Choroid plexus epithelial cell (primary cell): ENCODE data around the gene CTSK.
"Not testable (repeated sequence)": the region's sequence is repeated elsewhere in the genome, so short reads cannot be mapped to it uniquely, and the experiment has no call there.

Experiments used
- DNase-seq: peaks from one replicate; pipeline ENCODE4 v3.0.0-alpha.2; 2010; ENCODE audit warnings: low read depth
- H3K4me3 ChIP-seq: 2 replicates; pipeline ENCODE4 v1.5.1; 2011; ENCODE audit warnings: low read depth, mild to moderate bottlenecking, control low read depth, low read length, moderate library complexity
- CTCF ChIP-seq: conservative IDR thresholded peaks from 2 replicates; pipeline ENCODE4 v1.5.1; 2011; ENCODE audit warnings: low read depth, mild to moderate bottlenecking, control low read depth, inconsistent platforms, low read length, moderate library complexity

Gene CTSK

GRCh38 chr1:150808121-150808520, at the start of gene CTSK:
Gene CTSK, minus strand, starts transcription at chr1:150808260. Its CDS starts 1,455 bp downstream, at chr1:150806805.
- peak; percentile 32 for DNase-seq
- peak within 1 kb of the TSS; percentile 39 for H3K4me3 ChIP-seq
- TF ChIP-seq CTCF = no peak

GRCh38 chr1:150852734-150853133, 44.7 kb upstream of the CTSK start:
- DNase-seq, H3K4me3 ChIP-seq: not testable (repeated sequence)

DNA sequence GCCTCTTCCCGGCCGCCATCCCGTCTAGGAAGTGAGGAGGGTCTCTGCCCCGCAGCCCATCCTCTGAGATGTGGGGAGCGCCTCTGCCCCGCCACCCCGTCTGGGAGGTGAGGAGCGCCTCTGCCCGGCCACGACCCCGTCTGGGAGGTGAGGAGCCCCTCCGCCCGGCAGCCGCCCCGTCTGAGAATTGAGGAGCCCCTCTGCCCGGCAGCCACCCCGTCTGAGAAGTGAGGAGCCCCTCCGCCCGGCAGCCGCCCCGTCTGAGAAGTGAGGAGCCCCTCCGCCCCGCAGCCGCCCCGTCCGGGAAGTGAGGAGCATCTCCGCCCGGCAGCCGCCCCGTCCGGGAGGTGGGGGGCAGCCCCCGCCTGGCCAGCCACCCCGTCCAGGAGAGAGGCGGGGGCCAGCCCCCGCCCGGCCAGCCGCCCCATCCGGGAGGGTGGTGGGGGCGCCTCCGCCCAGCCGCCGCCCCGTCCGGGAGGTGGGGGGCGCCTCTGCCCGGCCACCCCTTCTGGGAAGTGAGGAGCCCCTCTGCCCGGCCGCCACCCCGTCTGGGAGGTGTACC, 42.8 kb upstream of the CTSK start:
- DNase-seq, H3K4me3 ChIP-seq: not testable (repeated sequence)

- no peak for DNase-seq
- H3K4me3 ChIP-seq = no peak overlapping the region
- no peak for TF ChIP-seq CTCF
Measured at GRCh38 chr1:150846473-150847146, 38.5 kb upstream of the CTSK start.

- H3K4me3 ChIP-seq = no peak overlapping the region
- TF ChIP-seq CTCF = no peak
- DNase-seq = no peak
Measured at GRCh38 chr1:150843474-150843873, 35.4 kb upstream of the CTSK start.

- H3K4me3 ChIP-seq = no peak overlapping the region
- no peak for DNase-seq
- no peak for TF ChIP-seq CTCF
Measured at GRCh38 chr1:150842964-150843363, 34.9 kb upstream of the CTSK start.

DNA sequence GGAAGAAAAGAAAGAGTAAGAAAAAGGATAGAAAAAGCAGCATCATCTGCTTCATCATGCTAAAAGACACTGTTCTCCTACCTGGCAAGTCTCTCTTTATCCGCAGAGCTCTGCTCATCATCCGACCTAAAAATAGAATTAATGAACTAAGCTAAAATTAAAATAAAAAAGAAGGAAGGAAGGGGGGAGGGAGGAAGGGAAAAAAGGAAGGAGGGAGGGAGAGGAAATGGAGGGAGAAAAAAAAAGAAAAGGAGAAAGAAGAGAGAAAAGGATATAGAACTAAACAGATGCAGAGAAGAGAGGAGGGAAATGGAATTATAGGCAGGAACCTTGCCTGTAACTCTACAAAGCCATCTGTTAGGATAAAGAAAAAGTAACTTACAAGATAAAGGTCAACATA, 34.3 kb upstream of the CTSK start:
- DNase-seq = no peak
- H3K4me3 ChIP-seq = no peak overlapping the region
- TF ChIP-seq CTCF = no peak

- no peak for DNase-seq
- no peak overlapping the region for H3K4me3 ChIP-seq
- TF ChIP-seq CTCF = no peak
Measured at GRCh38 chr1:150841626-150842025, 33.6 kb upstream of the CTSK start.

DNA sequence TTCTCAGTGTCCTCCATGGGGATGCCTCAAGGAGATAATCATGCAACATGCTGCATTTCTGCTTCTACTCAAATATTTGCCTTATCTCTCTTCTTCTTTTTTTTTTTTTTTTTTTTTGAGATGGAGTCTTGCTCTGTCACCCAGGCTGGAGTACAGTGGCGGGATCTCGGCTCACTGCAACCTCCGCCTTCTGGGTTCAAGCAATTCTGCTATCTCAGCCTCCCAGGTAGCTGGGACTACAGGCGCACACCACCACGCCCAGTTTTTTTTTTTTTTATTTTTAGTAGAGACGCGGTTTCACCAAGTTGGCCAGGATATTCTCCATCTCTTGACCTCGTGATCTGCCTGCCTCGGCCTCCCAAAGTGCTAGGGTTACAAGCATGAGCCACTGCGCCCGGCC, 32.8 kb upstream of the CTSK start:
- not testable (repeated sequence) for DNase-seq, H3K4me3 ChIP-seq
